C1 segment of cervical spinal cord (tissue), 14 donors: ENCODE results near the gene MAP3K19.
"Not testable (repeated sequence)": the region's sequence is repeated elsewhere in the genome, so short reads cannot be mapped to it uniquely, and the experiment has no call there.

ENCODE experiments used
- DNase-seq, 14 donors: peaks; one replicate each; lab custom pipeline; 2025; lab: John Stamatoyannopoulos, UW

Gene MAP3K19

GRCh38 chr2:135047300-135047699 lies at the start of gene MAP3K19:
Gene MAP3K19, minus strand, starts transcription at chr2:135047447. Its CDS starts 22,800 bp downstream, at chr2:135024647.
- DNase-seq = no peak

GRCh38 chr2:135096665-135097446 lies 49.6 kb upstream of the MAP3K19 start:
- DNase-seq = no peak

- no peak for DNase-seq
Observed at GRCh38 chr2:135095591-135095990, 48.3 kb upstream of the MAP3K19 start.

GRCh38 chr2:135094508-135094907 lies 47.3 kb upstream of the MAP3K19 start:
- DNase-seq = no peak

- DNase-seq = no peak
Observed at GRCh38 chr2:135093670-135094330, 46.6 kb upstream of the MAP3K19 start.

GRCh38 chr2:135093193-135093592 lies 45.9 kb upstream of the MAP3K19 start:
- DNase-seq = no peak

GRCh38 chr2:135091681-135092080 lies 44.4 kb upstream of the MAP3K19 start:
- no peak for DNase-seq

- not testable (repeated sequence) for DNase-seq
Observed at GRCh38 chr2:135089597-135089996, 42.4 kb upstream of the MAP3K19 start.

GRCh38 chr2:135086222-135086621 lies 39.0 kb upstream of the MAP3K19 start:
- DNase-seq = no peak

- DNase-seq = no peak
Observed at GRCh38 chr2:135078417-135078816, 31.2 kb upstream of the MAP3K19 start.

- no peak for DNase-seq
Observed at GRCh38 chr2:135076556-135076955, 29.3 kb upstream of the MAP3K19 start.

- DNase-seq = no peak
Observed at GRCh38 chr2:135074216-135074615, 27.0 kb upstream of the MAP3K19 start.

- DNase-seq = no peak
Observed at GRCh38 chr2:135072125-135072997, 25.1 kb upstream of the MAP3K19 start.

GRCh38 chr2:135066710-135067109 lies 19.5 kb upstream of the MAP3K19 start:
- no peak for DNase-seq

GRCh38 chr2:135064149-135064548 lies 16.9 kb upstream of the MAP3K19 start:
- no peak for DNase-seq

GRCh38 chr2:135063210-135063609 lies 16.0 kb upstream of the MAP3K19 start:
- DNase-seq = no peak

- DNase-seq = no peak
Observed at GRCh38 chr2:135059577-135059976, 12.3 kb upstream of the MAP3K19 start.

- DNase-seq = no peak
Observed at GRCh38 chr2:135056790-135057189, 9.5 kb upstream of the MAP3K19 start.

GRCh38 chr2:135055182-135055786 lies 8.0 kb upstream of the MAP3K19 start:
- no peak for DNase-seq

GRCh38 chr2:135052997-135053474 lies 5.8 kb upstream of the MAP3K19 start:
- peak in 2 of 14 donors; percentile 34 to 36 for DNase-seq
